ENCODE results near the gene CSF3.

The CSF3 gene

GRCh38 chr17:40015005-40015997, at the start of gene CSF3:
Gene CSF3, plus strand, starts transcription at chr17:40015440. Its CDS starts 35 bp downstream, at chr17:40015475.
- DNase-seq = peak; percentile 64 to 71

GRCh38 chr17:39966771-39967170, 48.5 kb upstream of the CSF3 start:
- no peak for DNase-seq

- no peak for DNase-seq
Measured at GRCh38 chr17:39968761-39969160, 46.5 kb upstream of the CSF3 start.

DNA sequence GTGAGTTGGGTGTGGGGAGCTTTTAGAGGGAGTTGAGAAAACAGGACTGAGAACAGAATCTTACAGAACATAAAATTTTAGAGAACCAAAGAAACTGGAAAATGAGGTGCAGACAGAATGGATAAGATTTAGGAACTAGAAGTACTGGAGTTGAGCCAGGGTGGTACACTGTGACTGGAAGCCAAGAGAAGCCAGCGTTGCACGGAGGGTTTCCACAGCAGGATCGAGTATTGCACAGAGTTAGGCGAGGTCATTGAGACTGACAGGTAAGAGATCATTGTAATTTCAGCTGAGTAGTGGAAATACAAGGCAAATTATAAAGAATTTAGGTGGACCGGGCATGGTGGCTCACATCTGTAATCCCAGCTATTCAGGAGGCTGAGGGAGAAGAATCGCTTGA, 45.9 kb upstream of the CSF3 start:
- DNase-seq = peak in 1 of 2 donors; percentile 23

DNA sequence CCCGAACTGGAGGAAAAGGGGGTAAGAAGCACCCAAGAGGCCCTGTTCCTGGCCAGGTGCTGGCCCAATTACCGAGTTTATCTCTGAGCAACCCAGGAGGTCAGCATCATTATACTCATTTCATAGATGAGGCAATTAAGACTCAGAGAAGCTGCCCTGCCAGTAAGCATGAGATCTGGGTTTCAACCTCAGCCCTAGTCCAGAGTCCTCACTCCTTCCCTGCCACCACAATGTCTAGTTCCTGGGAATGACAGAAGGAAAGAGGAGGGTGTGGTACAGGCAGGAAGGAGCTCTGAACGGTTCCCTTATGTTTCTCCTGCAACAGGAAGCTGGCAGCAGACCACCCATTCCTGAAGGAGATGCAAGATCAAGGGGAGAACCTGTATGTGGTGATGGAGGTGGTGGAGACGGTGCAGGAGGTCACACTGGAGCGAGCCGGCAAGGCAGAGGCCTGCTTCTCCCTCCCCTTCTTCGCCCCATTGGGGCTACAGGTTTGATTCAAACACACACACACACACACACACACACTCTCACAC, 45.0 kb upstream of the CSF3 start:
- DNase-seq = no peak

DNA sequence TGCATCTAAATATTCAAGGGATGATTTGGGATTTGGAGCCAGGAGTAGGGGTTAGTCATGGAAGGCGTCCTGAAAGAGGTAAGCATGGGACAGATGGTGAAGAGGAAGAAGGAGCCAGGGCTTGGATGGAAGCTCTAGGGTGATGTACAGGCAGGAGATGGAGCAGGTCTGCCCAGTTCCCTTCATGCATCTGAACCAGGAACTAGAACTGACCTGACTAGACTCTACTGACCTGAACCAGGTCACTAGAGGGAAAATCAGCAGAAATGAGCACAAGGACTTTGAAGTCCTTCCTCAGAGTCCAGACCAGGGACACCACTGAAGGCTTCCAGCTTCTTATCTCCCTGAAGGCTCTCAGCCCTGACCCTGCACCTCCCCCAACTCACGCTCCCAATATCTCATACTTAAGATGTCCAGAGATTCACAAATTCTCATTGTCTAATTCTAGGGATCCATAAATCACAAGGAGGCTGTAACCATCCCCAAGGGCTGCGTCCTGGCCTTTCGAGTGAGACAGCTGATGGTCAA, 44.1 kb upstream of the CSF3 start:
- DNase-seq = no peak

DNA sequence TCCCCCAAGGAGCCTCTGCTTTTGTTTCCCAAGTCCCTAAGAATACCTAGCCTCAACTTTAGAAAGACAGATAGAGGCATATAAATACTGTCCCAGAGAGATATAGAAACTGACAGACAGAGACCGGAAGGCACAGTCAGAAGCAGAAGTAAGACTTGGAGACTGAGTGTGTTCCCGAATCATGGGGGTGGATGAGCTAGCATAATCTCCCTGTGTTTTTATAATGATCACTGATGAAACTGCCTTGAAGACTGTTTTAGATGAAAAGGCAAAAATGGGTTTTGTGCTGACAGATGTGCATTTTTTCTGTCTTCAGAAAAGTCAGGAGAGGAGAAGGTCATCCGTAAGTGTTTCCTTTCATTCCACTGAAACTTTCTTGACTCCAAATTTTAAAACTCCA, 43.0 kb upstream of the CSF3 start:
- peak; percentile 77 to 78 for DNase-seq

GRCh38 chr17:39973496-39973895, 41.7 kb upstream of the CSF3 start:
- DNase-seq = no peak

DNA sequence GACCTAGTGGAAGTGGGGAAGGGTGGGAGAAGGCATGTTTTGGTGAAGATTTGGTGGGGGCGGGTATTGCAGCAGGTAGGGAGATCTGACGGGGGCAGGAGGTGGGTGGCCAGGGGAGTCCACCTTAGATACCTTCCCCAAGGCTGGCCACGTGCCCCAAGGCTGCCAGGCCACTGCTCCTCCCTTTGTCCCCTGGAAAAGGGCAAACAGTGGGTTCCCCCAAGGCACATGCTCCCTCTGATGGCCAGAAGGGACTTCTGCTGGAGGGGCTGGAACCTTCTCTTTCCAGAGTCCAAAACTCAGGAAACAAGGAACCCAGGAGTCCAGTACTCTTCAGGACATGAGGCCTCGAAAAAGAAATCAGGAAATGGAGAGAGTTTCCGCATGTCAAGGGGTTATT, 40.8 kb upstream of the CSF3 start:
- DNase-seq = no peak

- DNase-seq = no peak
Measured at GRCh38 chr17:39975801-39976200, 39.4 kb upstream of the CSF3 start.

GRCh38 chr17:39979016-39979670, 36.1 kb upstream of the CSF3 start:
- peak in 1 of 2 donors; percentile 31 for DNase-seq

DNA sequence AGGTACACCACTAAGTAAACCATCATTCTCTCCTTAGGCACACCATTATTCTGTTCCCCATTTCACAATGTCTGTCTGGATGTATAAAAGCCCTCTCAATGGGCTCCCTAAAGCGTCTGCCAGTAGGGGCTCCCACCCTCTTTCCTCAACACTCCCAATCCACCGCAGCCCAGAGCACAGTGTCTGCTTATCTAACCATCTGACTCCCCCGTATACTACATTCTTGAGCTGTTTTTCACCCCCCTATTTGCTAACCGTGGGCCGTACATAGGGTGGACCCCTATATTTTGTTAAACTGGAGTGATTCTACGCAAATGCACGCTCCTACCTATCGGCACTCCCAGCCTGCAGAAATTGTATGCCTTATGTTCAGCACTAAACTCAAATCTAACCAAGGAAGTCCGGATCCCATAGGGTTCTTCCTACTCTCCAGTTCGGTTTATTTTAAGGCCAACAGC, 35.3 kb upstream of the CSF3 start:
- DNase-seq = peak in 1 of 2 donors; percentile 18

DNA sequence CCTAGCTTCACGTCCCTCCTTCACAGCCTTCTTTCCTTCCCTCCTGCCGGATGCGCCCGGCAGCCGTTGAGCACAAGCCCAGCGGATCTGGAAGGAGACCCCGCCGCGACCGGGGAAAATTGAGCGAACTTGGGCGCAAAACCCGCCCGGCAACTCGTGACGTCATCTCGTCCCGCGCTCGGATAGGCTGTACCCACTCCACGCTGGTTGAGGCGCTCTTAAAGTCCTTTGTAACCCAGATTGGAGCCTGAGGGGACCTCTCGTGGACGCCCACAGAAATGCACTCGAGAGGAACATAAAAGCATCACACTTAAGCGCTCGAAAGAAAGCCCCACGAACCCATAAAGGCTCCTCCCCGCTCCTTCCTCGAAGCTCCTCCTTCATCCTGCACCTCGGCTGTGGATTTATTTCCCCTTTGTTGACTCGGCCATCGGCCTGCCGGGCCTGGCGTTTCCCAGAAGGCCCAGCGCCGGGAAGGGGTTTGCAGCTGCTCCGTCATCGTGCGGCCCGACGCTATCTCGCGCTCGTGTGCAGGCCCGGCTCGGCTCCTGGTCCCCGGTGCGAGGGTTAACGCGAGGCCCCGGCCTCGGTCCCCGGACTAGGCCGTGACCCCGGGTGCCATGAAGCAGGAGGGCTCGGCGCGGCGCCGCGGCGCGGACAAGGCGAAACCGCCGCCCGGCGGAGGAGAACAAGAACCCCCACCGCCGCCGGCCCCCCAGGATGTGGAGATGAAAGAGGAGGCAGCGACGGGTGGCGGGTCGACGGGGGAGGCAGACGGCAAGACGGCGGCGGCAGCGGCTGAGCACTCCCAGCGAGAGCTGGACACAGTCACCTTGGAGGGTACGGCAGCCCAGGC, 34.7 kb upstream of the CSF3 start, which contains the start of gene PSMD3:
TSS of gene PSMD3 (plus strand) at position 457 of the 856 bp plus-strand sequence. CDS start at position 621, 164 bp downstream.
- peak; percentile 100 for DNase-seq

DNA sequence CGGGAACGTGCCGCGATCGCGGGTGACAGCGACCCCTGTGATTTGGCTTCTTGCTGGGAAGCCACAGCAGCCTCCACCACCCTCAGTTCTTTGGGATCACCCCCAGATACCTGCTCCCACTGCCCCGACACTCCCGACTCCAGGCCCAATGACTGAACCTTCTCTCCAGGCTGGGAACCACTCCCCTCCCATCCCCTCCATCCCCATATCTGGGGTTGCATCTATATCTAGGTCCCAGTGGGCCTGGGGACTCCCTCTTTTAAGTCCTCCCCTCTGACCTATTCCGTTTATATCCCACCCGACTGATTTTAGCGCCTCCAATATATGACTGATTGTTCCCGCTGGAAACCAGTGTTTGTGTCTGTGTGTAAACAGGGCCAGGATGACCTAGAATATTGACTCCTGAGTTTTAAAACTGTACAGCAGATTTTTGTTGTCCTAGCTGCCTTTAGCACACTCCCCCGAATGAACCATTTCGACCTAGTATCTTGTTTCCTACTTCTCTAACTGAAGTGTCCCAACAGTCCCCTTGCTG, 34.0 kb upstream of the CSF3 start:
- no peak for DNase-seq

DNA sequence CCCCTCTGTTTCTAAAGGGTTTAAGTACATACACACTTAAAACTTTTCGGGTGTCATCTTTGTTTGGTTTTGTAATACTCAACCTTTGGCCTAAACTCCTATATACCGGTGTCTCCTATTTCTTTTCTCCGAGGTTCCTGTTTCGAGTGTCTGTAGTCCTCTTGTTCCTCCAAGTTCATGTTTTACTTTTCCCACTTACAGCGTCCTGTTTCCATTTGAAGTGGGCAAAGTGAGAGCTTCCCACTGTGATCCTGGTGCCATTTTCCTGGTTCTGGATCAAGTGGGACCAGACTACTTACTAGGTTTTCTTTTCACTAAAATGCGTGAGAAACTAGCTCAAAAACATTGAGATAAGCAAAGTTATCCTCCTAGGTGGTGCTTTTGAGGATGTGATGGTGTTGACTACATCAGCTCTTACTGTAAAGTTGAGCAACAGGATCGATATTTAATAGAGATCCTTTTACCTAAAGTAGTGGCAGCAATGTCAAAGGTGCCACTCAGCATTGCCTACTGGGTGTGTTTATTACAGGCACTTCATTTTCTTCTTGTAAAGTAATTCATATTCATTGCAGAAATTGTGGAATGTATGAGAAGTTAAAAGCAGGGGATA, 33.4 kb upstream of the CSF3 start:
- DNase-seq = peak; percentile 11 to 22

DNA sequence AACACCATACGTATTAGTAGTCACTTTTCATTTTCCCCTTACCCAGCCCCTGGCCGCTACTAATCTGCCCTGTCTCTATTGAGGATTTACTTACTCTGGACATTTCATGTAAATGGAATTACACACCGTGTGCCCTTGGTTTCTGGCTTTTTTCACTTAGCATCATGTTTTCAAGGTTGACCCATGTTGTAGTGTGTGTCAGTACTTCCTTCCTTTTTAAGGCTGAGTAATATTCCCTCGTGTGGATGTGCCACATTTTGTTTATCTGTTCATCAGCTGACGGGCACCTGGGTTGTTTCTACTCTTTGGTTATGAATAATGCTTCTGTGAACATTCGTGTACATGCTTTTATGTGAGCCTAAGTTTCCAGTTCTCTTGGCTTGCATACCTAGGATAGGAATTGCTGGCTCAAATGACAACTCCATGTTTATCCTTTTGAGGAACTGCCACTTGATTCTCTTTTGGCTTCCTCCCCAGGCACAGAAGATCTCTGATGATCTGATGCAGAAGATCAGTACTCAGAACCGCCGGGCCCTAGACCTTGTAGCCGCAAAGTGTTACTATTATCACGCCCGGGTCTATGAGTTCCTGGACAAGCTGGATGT, 26.9 kb upstream of the CSF3 start:
- no peak for DNase-seq

- no peak for DNase-seq
Measured at GRCh38 chr17:39994448-39994847, 20.8 kb upstream of the CSF3 start.

DNA sequence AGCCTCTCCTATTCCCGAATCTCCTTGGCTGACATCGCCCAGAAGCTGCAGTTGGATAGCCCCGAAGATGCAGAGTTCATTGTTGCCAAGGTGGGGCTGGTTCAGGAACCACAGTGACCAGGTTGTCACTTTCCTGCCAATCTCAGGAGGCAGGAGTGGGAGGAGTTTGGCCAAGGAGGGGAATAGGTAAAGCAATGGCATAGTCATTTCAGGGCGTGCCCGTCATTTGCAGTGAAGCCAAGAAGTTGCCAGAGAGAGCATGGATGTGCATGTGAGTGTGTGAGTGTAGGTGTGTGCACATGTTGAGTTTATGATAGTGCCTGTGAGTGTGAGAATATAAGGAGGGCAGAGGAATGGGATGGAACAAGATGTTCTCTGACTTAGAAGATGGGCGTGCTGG, 19.8 kb upstream of the CSF3 start:
- DNase-seq = no peak

GRCh38 chr17:39996162-39996561, 19.1 kb upstream of the CSF3 start:
- DNase-seq = no peak

- peak; percentile 63 to 87 for DNase-seq
Measured at GRCh38 chr17:39996800-39997199, 18.4 kb upstream of the CSF3 start.

DNA sequence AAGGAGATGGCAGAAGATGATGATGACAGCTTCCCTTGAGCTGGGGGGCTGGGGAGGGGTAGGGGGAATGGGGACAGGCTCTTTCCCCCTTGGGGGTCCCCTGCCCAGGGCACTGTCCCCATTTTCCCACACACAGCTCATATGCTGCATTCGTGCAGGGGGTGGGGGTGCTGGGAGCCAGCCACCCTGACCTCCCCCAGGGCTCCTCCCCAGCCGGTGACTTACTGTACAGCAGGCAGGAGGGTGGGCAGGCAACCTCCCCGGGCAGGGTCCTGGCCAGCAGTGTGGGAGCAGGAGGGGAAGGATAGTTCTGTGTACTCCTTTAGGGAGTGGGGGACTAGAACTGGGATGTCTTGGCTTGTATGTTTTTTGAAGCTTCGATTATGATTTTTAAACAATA, 17.7 kb upstream of the CSF3 start:
- no peak for DNase-seq

All from inflammatory macrophage treated with lipopolysaccharide for 1 hour (primary cell).